ENCODE measurements around the gene POLDIP3.
A peak's percentile ranks its signal among the peaks of the same experiment; 100 is the strongest.

Gene POLDIP3, protein sequence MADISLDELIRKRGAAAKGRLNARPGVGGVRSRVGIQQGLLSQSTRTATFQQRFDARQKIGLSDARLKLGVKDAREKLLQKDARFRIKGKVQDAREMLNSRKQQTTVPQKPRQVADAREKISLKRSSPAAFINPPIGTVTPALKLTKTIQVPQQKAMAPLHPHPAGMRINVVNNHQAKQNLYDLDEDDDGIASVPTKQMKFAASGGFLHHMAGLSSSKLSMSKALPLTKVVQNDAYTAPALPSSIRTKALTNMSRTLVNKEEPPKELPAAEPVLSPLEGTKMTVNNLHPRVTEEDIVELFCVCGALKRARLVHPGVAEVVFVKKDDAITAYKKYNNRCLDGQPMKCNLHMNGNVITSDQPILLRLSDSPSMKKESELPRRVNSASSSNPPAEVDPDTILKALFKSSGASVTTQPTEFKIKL

DNA sequence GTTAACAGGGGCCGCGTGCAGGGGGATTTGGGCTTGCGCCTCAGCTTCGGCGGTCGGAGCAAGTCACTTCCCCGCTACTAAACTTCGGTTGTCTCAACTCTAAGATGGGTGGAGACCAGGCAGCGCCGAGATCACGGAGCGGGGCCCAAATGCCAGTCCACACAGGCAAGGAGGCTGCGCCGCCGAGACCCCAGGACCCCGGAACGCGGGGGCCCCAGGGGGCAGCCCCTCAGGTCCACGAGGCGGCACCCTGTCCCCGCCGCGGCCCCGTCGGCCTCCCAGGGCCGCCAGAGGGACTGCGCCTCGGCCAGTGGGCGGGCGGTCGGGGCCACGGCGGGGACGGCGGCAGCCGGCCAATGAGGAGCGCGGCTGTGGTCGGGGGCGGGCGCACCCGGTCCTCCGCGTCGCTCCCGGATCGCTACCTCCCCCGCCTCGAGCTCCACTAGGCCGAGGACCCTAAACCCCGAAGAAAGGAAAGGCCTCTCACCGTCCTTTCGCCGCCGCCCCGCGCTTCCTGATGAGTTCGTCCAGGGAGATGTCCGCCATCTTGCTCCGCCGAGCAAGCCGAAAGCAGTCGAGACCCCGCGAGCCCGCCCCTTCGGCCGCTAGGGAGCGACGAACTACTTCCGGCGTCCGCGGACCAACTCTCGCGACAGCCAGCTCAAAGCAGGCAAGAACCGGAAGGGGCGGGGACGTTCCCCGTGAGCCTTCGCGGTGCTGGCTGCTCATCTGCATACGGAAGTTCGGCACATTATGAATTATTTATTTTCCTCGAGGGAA lies at the start of gene POLDIP3:
Gene POLDIP3, minus strand, starts transcription at position 572 of the 780 bp plus-strand sequence. Its CDS starts 26 bp downstream, at position 546.
- peak; percentile 99 for DNase-seq (ENCODE audit: low read depth)

DNA sequence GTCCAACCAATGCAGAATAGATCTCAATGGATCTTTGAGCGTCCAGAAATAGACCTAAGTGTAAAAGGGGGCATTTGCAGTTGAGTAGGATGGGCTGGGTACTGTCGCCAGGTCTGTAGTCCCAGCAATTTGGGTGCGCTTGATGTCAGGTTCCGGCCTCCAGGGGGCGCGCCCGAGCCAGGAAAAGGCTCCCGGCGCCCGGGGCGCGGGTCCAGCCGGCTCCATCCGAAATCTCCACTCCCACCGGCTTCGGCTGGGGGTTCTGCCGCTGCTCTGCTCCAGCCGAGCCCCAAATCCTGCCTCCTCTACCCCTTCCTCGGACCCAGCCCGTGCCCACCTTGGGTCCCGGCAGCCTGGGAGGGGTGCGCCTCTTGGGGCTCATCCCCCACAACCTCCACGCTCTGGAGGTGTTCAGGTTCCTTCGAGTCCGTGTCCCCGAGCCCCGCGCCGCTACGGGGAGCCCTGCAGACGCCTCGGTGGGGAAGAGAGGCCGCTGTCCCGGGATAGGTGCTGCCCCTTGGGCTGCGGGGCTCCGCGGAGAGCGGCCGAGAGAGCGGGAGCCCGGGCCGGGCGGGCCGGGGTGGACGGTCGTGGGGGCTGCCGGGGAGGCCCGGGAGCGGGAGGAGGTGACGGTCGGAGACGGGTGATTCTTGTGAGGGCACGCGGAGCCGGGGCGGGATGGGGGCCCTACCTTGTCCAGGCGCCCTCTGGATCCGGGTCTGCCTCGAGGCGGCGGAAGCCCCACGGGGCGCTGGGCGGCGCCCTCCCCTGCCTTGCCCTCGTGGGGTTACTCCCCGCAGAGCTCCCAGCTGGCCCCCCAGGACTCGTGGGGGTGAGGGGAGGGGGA lies 47.5 kb upstream of the POLDIP3 start:
- DNase-seq (ENCODE audit: low read depth), result peak; percentile 71

DNA sequence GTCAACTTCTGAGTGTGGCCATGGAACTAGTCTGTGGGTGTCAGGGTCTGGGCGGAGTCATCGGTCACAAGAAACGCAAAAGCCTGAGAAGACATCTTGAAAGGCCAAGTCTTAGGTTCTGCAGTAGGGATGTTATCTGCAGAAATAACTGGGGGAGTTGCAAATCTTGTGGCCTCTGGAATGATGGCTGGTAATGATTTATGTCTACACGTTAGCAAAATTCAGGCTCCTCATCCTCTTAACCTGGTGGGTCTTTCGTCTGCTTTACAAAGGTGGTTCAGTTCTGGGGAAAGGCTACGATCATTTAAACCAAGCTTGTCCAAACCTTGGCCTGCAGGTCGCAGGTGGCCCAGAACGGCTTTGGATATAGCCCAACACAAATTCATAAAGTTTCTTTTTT lies 41.9 kb upstream of the POLDIP3 start:
- DNase-seq (ENCODE audit: low read depth), result no peak

DNA sequence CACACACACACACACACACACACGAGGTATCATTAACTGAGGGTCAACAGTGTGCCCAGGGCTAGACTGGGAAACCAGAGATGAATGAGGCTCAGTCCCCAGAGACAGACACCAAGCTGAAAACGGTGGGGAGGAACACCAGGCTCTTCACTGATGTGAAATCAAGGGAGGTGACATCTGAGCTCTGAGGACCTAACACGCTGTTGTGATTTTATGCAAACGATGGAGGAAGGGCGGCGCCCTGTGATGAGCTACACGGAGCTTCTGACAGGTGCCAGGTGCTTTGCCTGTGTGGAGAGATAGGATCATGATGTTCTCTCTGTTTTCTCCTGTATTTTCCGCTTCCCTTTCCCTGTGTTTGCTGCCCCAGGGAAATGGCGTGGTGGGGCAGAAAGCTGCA lies 41.0 kb upstream of the POLDIP3 start:
- no peak for DNase-seq (ENCODE audit: low read depth)

- DNase-seq (ENCODE audit: low read depth), result no peak
Measured at GRCh38 chr22:42654436-42655073, 39.9 kb upstream of the POLDIP3 start.

- DNase-seq (ENCODE audit: low read depth), result no peak
Measured at GRCh38 chr22:42653999-42654398, 39.3 kb upstream of the POLDIP3 start.

GRCh38 chr22:42651134-42651533 lies 36.5 kb upstream of the POLDIP3 start:
- no peak for DNase-seq (ENCODE audit: low read depth)

DNA sequence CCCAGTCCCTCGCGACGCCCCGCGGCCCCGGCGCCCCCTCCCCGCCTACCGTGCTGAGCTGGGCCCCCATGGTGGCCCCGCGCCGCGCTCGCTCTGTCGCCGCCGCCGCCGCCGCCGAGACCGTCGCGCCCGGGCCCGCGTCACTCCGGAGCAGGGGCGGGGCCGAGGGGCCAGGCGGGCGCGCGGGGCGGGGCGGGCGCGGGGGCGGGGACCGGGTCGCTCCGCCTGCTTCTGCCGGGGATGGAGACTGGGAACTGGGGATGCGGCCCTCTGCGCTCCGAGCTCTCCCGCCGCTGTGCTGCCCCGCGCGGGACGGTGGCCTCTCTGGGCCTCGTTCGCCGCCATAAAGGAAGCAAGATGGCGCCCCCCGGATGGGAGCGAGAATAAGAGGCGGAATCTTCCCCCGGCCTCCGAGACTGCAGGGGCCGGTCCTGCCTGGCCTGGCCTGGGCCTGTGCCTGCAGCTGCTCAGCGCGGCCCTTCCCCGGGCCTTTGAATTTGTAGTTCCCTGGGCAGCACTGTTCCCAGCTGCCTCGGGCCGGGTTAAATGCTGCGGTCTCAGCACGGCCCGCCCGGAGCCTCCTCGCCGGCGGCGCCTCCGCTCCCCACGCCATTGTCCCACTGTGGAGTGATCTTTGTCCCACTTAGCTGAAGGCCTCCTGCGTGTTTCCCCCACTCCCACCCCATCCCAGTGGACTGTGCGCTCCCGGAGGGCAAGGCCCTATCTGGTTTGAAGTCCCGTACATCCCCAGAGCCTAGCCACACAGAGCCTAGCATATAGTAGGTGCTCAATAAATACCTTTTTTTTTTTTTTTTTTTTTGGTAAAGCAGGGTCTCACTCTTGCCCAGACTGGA lies 34.8 kb upstream of the POLDIP3 start, which contains the start of gene CYB5R3:
Gene CYB5R3, minus strand, starts transcription at position 147 of the 854 bp plus-strand sequence. Its CDS starts 77 bp downstream, at position 70.
- DNase-seq (ENCODE audit: low read depth), result peak; percentile 49

DNA sequence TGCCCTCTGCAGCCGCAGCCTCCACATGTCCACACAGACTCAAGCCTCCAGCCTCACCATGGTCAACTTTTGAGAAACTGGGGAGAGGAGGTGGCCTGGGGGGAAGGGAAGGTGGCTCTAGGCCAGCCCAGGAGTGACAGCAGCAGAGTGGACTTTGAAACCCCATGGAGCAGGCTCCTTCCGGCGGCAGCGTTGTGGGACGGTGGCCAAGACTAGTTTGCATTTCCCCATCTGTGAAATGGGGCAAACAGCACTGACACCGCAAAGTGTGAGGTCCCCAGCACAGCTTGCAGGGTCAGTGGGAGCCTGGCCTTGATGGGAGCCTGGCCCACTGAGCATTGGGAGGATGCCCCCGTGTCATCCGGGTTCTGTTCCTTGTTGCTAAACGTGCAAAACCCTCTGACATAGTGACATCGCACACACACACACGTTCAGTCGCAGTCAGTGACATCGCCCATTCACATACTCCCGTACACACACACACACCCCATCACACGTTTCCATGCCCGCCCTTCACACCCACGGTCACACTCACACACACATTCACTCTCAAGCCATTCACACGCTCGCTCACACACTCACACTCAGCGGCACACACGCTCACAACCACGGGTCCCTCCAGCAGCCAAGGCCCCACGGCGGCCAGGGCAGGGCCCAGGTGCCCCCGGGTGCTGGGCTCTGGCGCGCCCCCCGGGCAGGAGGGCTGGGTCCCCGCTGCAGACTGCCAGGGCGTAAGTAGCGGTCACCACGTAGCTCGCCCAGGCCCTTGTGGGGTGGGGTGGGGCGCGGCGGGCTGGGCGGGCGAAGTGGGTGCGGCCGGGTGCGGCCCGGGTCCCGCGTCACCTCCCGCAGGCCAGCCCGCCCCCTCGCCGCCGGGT lies 33.9 kb upstream of the POLDIP3 start:
- DNase-seq (ENCODE audit: low read depth), result no peak

DNA sequence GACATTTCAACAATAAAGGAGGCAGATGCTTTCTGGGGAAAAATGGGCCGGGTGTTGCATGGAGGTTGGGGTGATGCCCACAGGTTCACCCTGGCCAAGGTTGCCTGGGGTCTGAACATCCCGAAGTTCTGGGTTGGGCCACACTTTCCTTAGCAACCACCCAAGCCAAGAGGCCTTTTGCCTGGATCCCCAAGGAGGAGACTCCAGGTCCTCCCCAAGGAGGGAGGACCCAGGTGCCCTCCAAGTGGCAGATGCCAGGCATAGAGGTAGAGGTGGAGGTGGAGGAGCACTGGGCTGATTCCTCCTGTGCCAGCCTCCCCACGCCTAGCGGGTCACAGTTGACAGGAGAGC lies 33.3 kb upstream of the POLDIP3 start:
- no peak for DNase-seq (ENCODE audit: low read depth)

- DNase-seq (ENCODE audit: low read depth), result no peak
Measured at GRCh38 chr22:42646569-42647525, 32.2 kb upstream of the POLDIP3 start.

DNA sequence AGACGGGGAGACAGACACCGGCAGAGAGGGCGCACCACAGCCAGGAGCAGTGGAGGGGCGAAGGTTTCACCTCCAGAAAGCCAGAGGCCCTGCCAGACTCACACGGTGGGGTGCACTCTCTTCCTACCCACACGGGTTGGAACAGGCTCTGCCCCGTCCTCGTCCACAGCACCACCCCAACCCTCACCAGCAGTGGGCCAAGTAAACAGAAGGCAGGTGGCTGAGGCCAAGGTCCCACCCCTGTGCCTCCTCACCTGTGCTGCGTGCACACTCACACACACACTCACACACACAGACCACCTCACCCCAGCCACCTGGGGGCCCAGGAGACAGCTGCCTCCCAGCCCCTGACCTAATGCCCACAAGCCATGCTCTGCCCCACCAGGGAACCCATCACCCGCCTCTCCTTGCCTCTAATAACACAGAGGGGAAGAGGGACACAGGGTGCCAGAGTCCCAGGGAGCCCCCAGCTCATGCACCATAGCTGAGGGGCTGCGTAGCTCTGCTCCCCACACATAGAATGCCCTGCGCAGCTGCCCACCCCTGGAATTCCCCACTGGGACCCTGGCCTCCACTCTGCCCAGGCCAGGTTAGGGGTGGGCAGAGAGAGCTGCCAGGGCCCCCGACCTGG lies 31.4 kb upstream of the POLDIP3 start:
- no peak for DNase-seq (ENCODE audit: low read depth)

DNA sequence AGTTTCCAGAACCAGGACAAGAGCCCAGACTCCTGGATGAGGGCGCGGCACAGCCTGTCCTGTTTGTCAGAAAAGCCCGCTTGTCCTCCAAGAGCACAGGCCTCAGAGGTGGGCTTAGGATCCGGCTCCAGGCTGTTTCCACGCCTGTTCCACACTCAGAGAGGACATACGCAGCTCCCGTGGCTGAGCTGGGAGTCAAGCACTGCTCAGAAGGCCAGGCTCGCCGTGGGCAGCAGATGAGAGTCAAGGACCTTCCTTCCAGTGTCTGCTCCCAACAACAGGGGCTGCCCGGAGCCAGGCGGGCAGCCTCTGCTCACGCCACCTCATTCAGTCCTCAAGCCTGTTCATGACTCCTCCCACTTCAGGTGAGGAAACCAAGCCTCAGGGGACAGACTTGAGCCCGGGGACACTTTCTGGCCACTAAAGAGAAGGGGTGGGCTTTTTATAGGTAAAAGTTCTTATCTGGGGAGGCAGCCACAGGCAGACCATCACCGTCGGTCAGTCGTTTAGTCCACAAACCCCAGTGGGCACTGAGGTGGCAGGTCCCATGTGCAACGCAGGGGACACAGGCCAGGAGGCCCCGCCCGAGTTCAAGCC lies 30.8 kb upstream of the POLDIP3 start:
- DNase-seq (ENCODE audit: low read depth), result no peak

DNA sequence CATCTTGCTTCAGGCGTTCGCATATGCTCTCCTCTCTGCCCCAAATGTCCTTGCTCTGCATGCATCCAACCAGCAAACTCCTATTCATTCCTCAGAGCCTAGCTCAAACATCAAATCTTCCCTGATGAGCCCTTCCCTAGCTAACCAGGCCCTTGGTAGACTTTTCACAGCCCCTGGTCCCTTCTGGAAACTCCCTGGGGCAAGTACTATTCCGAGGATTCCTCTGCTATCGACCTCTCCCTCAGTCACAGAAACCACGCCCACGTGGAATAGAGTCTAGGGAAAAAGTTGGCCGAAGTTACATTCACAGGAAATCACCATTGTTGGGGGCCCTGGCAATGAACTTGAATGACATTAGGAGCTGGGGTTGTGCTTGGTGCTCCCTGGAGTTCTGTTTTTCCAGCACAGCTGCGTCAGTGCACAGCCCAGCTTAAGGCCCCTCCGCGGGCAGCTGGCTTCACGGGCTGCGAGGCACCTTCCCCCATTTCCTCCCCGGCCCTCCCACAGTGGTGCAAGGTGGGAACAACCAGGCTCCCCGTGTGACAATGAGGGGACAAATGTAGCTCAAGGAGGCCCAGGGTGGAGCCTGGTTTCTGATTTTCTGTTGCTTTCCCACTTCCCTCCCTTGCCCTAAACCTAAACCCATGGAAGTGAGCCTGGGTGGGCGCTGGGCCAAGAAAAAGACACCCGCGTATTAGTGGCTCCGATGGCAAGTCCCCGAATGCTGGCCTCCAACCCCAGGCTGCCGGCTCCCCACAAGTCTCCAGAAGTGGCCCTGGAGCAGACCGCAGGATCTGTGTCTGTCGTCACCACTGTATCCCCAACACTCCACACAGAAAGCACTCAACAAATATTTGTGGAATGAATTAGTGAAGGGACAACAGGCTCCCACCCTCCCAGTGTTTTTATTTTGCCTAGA lies 30.0 kb upstream of the POLDIP3 start:
- no peak for DNase-seq (ENCODE audit: low read depth)

DNA sequence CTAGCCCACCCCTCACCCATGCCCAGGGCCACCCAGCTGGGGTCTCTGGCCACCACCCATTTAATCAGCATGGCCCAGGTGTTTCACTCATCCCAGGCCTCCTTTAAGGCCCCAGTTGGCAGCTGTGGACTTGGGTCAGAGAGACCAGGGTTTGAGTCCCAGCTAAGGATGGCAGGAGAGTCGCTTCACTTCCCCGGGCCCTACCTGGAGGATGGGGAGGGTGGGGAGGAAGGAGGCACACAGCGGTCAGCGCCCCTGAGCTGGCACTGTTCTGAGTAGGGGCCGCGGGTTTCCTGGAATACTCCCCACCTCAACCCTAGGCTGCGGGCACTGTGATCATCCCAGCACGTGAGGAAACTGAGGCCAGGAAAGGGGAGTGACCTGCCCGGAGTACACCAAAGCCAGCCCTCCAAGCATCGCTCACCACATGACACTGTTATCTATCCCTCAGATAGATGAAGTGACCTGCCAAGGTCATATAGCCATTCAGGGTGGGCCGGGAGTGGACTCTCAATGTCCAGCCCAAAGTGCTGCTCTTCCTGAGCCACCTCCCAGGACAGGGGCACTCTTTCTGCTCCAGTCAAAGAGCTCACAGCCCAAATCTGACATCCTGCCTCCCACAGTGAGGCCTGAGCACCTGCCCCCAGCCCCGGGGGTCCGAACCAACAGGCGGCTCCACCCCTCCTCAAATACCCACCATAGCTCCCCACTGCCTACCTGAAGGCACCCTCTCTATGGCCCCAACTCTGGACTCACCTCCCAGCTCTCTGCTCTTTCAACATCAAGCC lies 29.1 kb upstream of the POLDIP3 start:
- no peak for DNase-seq (ENCODE audit: low read depth)
